ENCODE data around the gene ADPRHL1.
A peak's percentile ranks its signal among the peaks of the same experiment; 100 is the strongest.

Gene ADPRHL1

DNA sequence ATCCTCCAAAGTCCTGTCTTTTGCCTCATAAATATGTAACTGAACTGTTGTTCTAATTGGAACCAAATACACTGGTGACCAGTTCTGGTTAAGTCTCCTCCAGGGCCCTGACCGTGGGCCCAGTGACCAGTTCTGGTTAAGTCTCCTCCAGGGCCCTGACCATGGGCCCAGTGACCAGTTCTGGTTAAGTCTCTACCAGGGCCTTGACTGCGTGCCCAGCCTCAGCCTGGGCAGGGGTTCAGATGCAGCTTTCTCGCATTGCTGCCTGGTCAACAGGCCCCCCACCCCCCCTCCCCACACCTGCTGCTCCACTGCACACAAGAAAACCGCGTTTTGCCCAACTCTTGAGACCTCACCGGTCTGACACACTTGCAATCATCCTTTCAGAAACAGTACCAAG lies 85.5 kb downstream of the ADPRHL1 start:
- TF ChIP-seq, protein P1, sequence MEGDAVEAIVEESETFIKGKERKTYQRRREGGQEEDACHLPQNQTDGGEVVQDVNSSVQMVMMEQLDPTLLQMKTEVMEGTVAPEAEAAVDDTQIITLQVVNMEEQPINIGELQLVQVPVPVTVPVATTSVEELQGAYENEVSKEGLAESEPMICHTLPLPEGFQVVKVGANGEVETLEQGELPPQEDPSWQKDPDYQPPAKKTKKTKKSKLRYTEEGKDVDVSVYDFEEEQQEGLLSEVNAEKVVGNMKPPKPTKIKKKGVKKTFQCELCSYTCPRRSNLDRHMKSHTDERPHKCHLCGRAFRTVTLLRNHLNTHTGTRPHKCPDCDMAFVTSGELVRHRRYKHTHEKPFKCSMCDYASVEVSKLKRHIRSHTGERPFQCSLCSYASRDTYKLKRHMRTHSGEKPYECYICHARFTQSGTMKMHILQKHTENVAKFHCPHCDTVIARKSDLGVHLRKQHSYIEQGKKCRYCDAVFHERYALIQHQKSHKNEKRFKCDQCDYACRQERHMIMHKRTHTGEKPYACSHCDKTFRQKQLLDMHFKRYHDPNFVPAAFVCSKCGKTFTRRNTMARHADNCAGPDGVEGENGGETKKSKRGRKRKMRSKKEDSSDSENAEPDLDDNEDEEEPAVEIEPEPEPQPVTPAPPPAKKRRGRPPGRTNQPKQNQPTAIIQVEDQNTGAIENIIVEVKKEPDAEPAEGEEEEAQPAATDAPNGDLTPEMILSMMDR (IDR thresholded peaks at IDR 0.05; ENCODE audit: low read depth, low read length): no peak
- TF ChIP-seq, protein P2, sequence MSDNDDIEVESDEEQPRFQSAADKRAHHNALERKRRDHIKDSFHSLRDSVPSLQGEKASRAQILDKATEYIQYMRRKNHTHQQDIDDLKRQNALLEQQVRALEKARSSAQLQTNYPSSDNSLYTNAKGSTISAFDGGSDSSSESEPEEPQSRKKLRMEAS (IDR thresholded peaks at IDR 0.05; ENCODE audit: low read depth, low read length): no peak
- TF ChIP-seq MYC (IDR thresholded peaks at IDR 0.05; ENCODE audit: low read depth, low read length): no peak
- no peak for TF ChIP-seq POLR2A (IDR thresholded peaks at IDR 0.05; ENCODE audit: extremely low read depth, insufficient read length)
- H3K4me3 ChIP-seq (ENCODE audit: low read depth, low read length): no peak overlapping the region
- no peak for DNase-seq (ENCODE audit: low read depth)

DNA sequence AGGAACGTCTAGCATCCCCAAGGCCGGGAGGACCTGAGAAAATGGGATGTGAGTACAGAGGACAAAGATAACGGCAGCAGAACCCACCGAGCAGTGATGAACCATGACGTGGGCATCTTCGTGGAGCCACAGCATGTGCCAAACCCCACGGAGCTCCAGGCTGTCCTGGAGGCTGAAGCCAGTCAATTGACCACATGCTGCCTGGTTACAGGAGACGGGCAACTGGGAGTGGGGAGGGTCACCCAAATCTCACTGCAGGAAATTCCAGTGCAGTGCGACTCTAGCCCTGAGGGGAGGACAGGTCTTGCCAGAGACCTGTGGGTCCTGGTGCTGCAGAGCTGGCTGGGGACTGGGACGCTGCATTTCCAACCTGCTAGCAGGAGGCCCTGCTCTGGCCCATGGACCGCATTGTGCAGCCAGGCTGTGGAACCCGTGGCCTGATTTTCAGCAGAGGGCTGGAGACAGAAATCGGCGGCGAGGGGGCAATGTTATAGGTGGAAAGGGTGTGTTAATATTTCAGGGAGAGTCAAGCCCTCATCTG lies 86.2 kb downstream of the ADPRHL1 start:
- no peak overlapping the region for H3K4me3 ChIP-seq (ENCODE audit: low read depth, low read length)
- TF ChIP-seq, protein P2 (IDR thresholded peaks at IDR 0.05; ENCODE audit: low read depth, low read length): no peak
- TF ChIP-seq, protein P1 (IDR thresholded peaks at IDR 0.05; ENCODE audit: low read depth, low read length): no peak
- TF ChIP-seq MYC (IDR thresholded peaks at IDR 0.05; ENCODE audit: low read depth, low read length) (no peak), POLR2A (IDR thresholded peaks at IDR 0.05; ENCODE audit: extremely low read depth, insufficient read length) (no peak)
- no peak for DNase-seq (ENCODE audit: low read depth)

DNA sequence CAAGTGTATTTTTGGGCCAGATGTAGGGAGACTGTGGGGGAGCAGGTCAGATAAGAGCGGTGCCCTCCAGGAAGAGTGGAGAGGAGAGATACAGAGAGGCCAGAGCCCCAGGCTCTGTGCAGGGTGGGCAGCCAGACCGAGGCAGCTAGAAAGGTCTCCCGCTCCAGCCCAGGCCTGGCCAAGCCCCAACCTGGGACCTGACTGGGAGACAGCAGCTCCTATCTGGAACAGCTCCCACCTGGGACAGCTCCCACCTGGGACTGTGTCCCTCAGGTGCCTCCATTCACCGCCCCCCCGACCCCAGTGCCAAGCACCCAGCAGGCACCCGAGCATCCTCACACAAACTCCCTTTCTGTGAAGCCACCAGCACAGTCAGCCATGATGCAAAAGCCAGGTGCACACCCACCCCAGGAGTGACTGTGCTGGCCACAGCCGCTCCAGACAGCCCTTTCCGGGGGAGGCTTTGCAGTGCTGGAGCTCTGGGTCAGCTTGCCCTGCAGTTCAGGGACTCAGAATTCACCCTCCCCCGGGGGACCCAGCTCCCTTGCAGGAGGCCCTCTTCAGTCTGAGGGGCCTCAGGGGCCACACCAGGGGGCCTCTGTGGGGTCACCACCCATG lies 87.2 kb downstream of the ADPRHL1 start:
- peak; percentile 36 for DNase-seq (ENCODE audit: low read depth)
- H3K4me3 ChIP-seq (ENCODE audit: low read depth, low read length): no peak overlapping the region
- TF ChIP-seq, protein P1 (IDR thresholded peaks at IDR 0.05; ENCODE audit: low read depth, low read length): no peak
- TF ChIP-seq, protein P2 (IDR thresholded peaks at IDR 0.05; ENCODE audit: low read depth, low read length): no peak
- TF ChIP-seq POLR2A (IDR thresholded peaks at IDR 0.05; ENCODE audit: extremely low read depth, insufficient read length) (no peak), MYC (IDR thresholded peaks at IDR 0.05; ENCODE audit: low read depth, low read length) (no peak)

DNA sequence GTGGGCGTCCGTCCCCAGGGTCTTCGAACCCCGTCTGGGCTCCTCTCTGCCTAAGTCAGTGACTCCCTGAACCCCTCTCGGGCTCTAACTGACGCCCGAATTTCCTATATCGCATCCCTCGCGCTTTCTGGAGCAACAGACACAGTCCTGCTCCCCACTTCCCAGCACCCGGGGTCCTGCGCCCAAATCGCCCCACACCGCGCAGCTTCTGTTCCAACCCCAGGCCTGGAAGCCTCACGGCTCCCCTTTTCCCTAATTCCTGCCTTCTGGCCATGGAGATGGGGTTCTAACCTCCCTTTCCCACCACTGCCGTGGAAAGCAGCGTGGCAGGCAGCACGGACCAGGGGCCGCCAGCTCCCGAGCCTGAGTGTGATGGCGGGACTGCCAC lies 87.7 kb downstream of the ADPRHL1 start:
- no peak for DNase-seq (ENCODE audit: low read depth)
- no peak overlapping the region for H3K4me3 ChIP-seq (ENCODE audit: low read depth, low read length)
- TF ChIP-seq, protein P2 (IDR thresholded peaks at IDR 0.05; ENCODE audit: low read depth, low read length): no peak
- no peak for TF ChIP-seq POLR2A (IDR thresholded peaks at IDR 0.05; ENCODE audit: extremely low read depth, insufficient read length)
- no peak for TF ChIP-seq MYC (IDR thresholded peaks at IDR 0.05; ENCODE audit: low read depth, low read length)
- TF ChIP-seq, protein P1 (IDR thresholded peaks at IDR 0.05; ENCODE audit: low read depth, low read length): no peak

DNA sequence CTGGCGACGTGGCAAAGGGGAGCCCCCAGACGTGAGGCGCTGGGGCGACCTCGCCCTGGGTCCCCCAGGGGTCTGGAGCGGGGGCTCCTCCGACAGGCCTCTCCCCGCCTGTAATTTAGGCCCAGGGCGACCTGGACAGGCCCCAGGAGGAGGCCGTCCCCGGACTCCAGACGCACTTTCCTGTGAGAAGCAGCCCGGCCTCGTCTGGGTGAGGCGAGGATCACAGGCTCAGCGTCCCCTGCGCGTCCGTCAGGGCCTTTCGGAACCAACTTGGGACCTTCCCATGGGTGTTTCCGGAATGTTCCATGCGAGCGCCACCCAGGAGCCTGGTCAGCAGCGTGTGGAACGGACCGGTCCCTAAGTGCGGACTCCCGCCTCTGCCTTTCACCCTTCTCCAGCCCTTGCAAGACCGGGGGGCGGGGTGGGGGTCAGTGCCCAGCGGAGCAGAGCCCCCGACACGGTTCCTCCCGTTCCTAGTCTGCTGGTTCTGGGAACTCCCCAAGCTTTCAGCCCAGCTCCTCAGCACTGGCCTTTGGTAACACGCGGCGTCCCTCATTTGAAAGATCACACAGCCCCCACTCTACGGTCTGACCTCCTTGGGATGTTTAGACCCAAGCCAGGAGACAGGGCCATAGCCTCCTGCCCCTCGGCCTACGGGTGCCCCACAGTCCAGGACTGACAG lies 88.2 kb downstream of the ADPRHL1 start:
- no peak for TF ChIP-seq MYC (IDR thresholded peaks at IDR 0.05; ENCODE audit: low read depth, low read length)
- TF ChIP-seq POLR2A (IDR thresholded peaks at IDR 0.05; ENCODE audit: extremely low read depth, insufficient read length): no peak
- TF ChIP-seq, protein P1 (IDR thresholded peaks at IDR 0.05; ENCODE audit: low read depth, low read length): no peak
- TF ChIP-seq, protein P2 (IDR thresholded peaks at IDR 0.05; ENCODE audit: low read depth, low read length): no peak

More for the DNA sequence above, 88.2 kb downstream of the ADPRHL1 start:
- H3K4me3 ChIP-seq (ENCODE audit: low read depth, low read length): no peak overlapping the region
- DNase-seq (ENCODE audit: low read depth): no peak

Measured in NB4 (cell line).